Upper lobe of left lung (tissue), 6 donors: Measurements from ENCODE around the gene DPPA2. TPM values are rescaled to one million over a fixed set of nuclear protein-coding genes. Genes with fewer than 3 reads are reported as not detected.

Experiments
- ATAC-seq, 2 donors: fragments of 200-7000 bp; cut with Tn5 transposase; one replicate each; pipeline ENCODE4 v1.9.1; 2022; ENCODE audit warnings: mild to moderate bottlenecking in 2 of 2, moderate library complexity in 2 of 2; ENCODE audit not compliant: low FRiP score in 2 of 2
- DNase-seq, 2 donors: peaks; one replicate each; pipeline ENCODE4 v3.0.0-alpha.2; 2019 to 2020
- H3K27ac ChIP-seq, 4 donors: fragments of 200-600 bp; sonication (generic); one replicate each; pipeline ENCODE4 v1.5.1; 2016 to 2019
- H3K27me3 ChIP-seq, 4 donors: fragments of 200-600 bp; sonication (generic); one replicate each; pipeline ENCODE4 v1.5.1; 2017 to 2019
- H3K36me3 ChIP-seq, 4 donors: fragments of 200-600 bp; sonication (generic); one replicate each; pipeline ENCODE4 v1.5.1; 2016 to 2019
- H3K4me1 ChIP-seq, 4 donors: fragments of 200-600 bp; sonication (generic); one replicate each; pipeline ENCODE4 v1.5.1; 2018 to 2019
- H3K4me3 ChIP-seq, 4 donors: fragments of 200-600 bp; sonication (generic); one replicate each; pipeline ENCODE4 v1.5.1; 2017 to 2019; ENCODE audit warnings: mild to moderate bottlenecking in 2 of 4, moderate library complexity in 1 of 4
- H3K9me3 ChIP-seq, 4 donors: fragments of 200-600 bp; sonication (generic); one replicate each; pipeline ENCODE4 v1.5.1; 2018 to 2019
- CTCF ChIP-seq, 6 experiments: fragments of 450-650 bp in 4 of 6; fragments of 200-600 bp in 2 of 6; sonication (generic) in 2 of 6; IDR thresholded peaks; one replicate each; pipeline ENCODE4 v1.5.1; 2016 to 2019; ENCODE audit warnings: antibody characterized with exemption in 6 of 6
- EP300 ChIP-seq, 4 donors: sonication (generic); formaldehyde crosslinking; IDR thresholded peaks; one replicate each; pipeline ENCODE4 v1.5.1; 2017; ENCODE audit warnings: antibody characterized with exemption in 4 of 4, control low read depth in 2 of 4
- POLR2A ChIP-seq, 4 donors: fragments of 450-650 bp; IDR thresholded peaks; one replicate each; pipeline ENCODE4 v1.5.1; 2016 to 2017; ENCODE audit warnings: antibody characterized with exemption in 4 of 4, mild to moderate bottlenecking in 2 of 4
- POLR2AphosphoS5 ChIP-seq, 2 donors: sonication (generic); formaldehyde crosslinking; IDR thresholded peaks; one replicate each; pipeline ENCODE4 v1.5.1; 2017; ENCODE audit warnings: antibody characterized with exemption in 2 of 2
- WGBS, 2 donors: methylation state at CpG; one replicate each; pipeline ENCODE4 v1.1.5; 2017 to 2018; 5-methylcytosine and 5-hydroxymethylcytosine counted together
- small RNA-seq, 4 donors: library from RNA; depleted of rRNA; stranded (forward); fragments of <200 nt; gene quantifications; one replicate each; pipeline ENCODE3, GENCODE V24; 2016
- total RNA-seq, 6 donors: library from RNA; depleted of rRNA in 4 of 6; stranded (reverse); fragments of >200 nt in 4 of 6; gene quantifications; one replicate each; pipeline versions ENCODE4 v1.1.0 to v1.2.1, GENCODE V29; 2016 to 2021
- donor health status: DM: no; HTN: no; CAD: no; lungs with moderate emphysema.
- donor health status: DM: no; HTN: yes; CAD: no; lungs with severe emphysema.

Gene DPPA2
- total RNA-seq, 6 donors from 2014 or later: not detected

GRCh38 chr3:109252641-109253040 lies 63.7 kb downstream of the DPPA2 start:
- TF ChIP-seq CTCF (IDR thresholded peaks at IDR 0.05): no peak
- TF ChIP-seq POLR2AphosphoS5 (IDR thresholded peaks at IDR 0.05): no peak
- no peak for TF ChIP-seq POLR2A (IDR thresholded peaks at IDR 0.05)
- TF ChIP-seq EP300 (IDR thresholded peaks at IDR 0.05): no peak
- 65 to 73% methylated on average over 3 of the region's 3 CpGs for WGBS, 2 donors
- H3K27ac ChIP-seq: no peak overlapping the region
- H3K36me3 ChIP-seq: no peaks in the 10 kb centered on the region
- H3K27me3 ChIP-seq: no peaks in the 10 kb centered on the region
- DNase-seq (no peak), ATAC-seq (no peak)
- no peaks in the 10 kb centered on the region for H3K4me1 ChIP-seq
- no peaks in the 10 kb centered on the region for H3K9me3 ChIP-seq
- no peak overlapping the region for H3K4me3 ChIP-seq

Small RNA genes within 50 kb of the gene (small RNA-seq; reads per million reads assigned to genes)
- gene AC124945.1 (0 reads per million in 4 donors), gene RF00017 (0 reads per million in 4 donors)

Other genes starting within 250 kb of the DPPA2 start
- under 1 TPM in 1 of 6 donors, not detected in 5; 0.15 TPM for gene MORC1, start 198.4 kb downstream of the DPPA2 start, total RNA-seq
- gene C3orf85, start 179.8 kb downstream of the DPPA2 start, total RNA-seq: not detected
- under 1 TPM in 2 of 6 donors, not detected in 4; 0.37 to 0.77 TPM for gene DPPA4, start 21.0 kb upstream of the DPPA2 start, total RNA-seq